Body of pancreas (tissue), 4 donors: ENCODE data around the gene MIF4GD. TPM values are rescaled to one million over a fixed set of nuclear protein-coding genes. Genes with fewer than 3 reads are reported as not detected.

Source experiments
- ATAC-seq: fragments of 150-250 bp; one replicate; pipeline ENCODE4 v1.9.1; 2016
- DNase-seq, 4 donors: peaks; one replicate each; pipeline ENCODE4 v3.0.0-alpha.2; 2019
- H3K27ac ChIP-seq, 4 donors: fragments of 200-600 bp; sonication (generic); 1 replicate in 3 of 4; 2 replicates in 1 of 4; pipeline versions ENCODE4 v1.5.1 to v1.6.1; 2016 to 2019; ENCODE audit warnings: mild to moderate bottlenecking in 1 of 4, mixed read lengths in 1 of 4, moderate library complexity in 1 of 4
- H3K27me3 ChIP-seq, 2 donors: fragments of 200-600 bp; sonication (generic); one replicate each; pipeline ENCODE4 v1.6.0; 2016; ENCODE audit warnings: mild to moderate bottlenecking in 1 of 2
- H3K36me3 ChIP-seq, 2 donors: fragments of 200-600 bp; sonication (generic); replicated peaks in 1 of 2; 2 replicates each; pipeline ENCODE4 v1.5.1; 2016; ENCODE audit warnings: low read depth in 2 of 2; ENCODE audit not compliant: insufficient read depth in 1 of 2
- H3K4me1 ChIP-seq: fragments of 200-600 bp; sonication (generic); one replicate; pipeline ENCODE4 v1.6.0; 2016
- H3K4me3 ChIP-seq, 2 donors: fragments of 200-600 bp; sonication (generic); 1 replicate in 1 of 2; 2 replicates in 1 of 2; pipeline ENCODE4 v1.5.1; 2016 to 2019
- H3K9me3 ChIP-seq, 3 donors: fragments of 200-600 bp; sonication (generic); 1 replicate in 2 of 3; 2 replicates in 1 of 3; pipeline ENCODE4 v1.5.1; 2016
- CTCF ChIP-seq, 7 experiments: fragments of 450-650 bp in 4 of 7; fragments of 200-600 bp in 3 of 7; sonication (generic) in 3 of 7; IDR thresholded peaks; one replicate each; pipeline ENCODE4 v1.5.1; 2016 to 2019; ENCODE audit warnings: antibody characterized with exemption in 7 of 7
- POLR2A ChIP-seq, 3 donors: fragments of 450-650 bp; IDR thresholded peaks; one replicate each; pipeline ENCODE4 v1.6.1; 2016; ENCODE audit warnings: antibody characterized with exemption in 3 of 3, mild to moderate bottlenecking in 2 of 3
- WGBS, 2 donors: methylation state at CpG; one replicate each; pipeline ENCODE4 v1.1.5; 2017; 5-methylcytosine and 5-hydroxymethylcytosine counted together
- intact Hi-C: fragments of 100-400 bp; cut with DNase I; formaldehyde crosslinking; loops from one replicate; pipeline ENCODE4 v1.15.1; 2023
- total RNA-seq, 2 donors: library from RNA; depleted of rRNA; stranded (reverse); fragments of >200 nt; gene quantifications; one replicate each; pipeline ENCODE4 v1.1.0, GENCODE V29; 2016

Gene MIF4GD
- total RNA-seq, 2 donors from 2014 or later = 20.5 to 26.4 TPM

- DNase-seq = peak; percentile 33 to 64 (median 62)
- peak; percentile 75 for ATAC-seq
- WGBS, 2 donors = 45 to 46% methylated on average over 19 of the region's 20 CpGs
These were observed 38.0 kb upstream of the MIF4GD start for GRCh38 chr17:75308732-75309629.

GRCh38 chr17:75307957-75308731 is 37.1 kb upstream of the MIF4GD start:
- H3K27ac ChIP-seq = peak overlapping the region in 1 of 4 donors; percentile 71
- no peaks in the 10 kb centered on the region for H3K27me3 ChIP-seq
- WGBS, 2 donors = 64 to 71% methylated on average over 12 to 13 of the region's 13 CpGs

More at GRCh38 chr17:75308732-75309629, 38.0 kb upstream of the MIF4GD start:
- H3K9me3 ChIP-seq = no peaks in the 10 kb centered on the region
- no peaks in the 10 kb centered on the region for H3K36me3 ChIP-seq
- intact Hi-C loops = no loop called here
- no peak overlapping the region for H3K4me3 ChIP-seq
- H3K27me3 ChIP-seq = no peaks in the 10 kb centered on the region
- H3K27ac ChIP-seq = peak overlapping the region in 3 of 4 donors; percentile 51 to 71 (median 56)
- peaks cover 19% of the 10 kb centered on the region for H3K4me1 ChIP-seq
- no peak for TF ChIP-seq CTCF (IDR thresholded peaks at IDR 0.05)
- TF ChIP-seq POLR2A (IDR thresholded peaks at IDR 0.05) = peak in 2 of 3 donors; percentile 19 to 35

GRCh38 chr17:75301502-75302206 is 30.6 kb upstream of the MIF4GD start:
- no peaks in the 10 kb centered on the region for H3K27me3 ChIP-seq
- H3K36me3 ChIP-seq = no peaks in the 10 kb centered on the region
- intact Hi-C loops = no loop called here
- no peak for TF ChIP-seq CTCF (IDR thresholded peaks at IDR 0.05)
- DNase-seq = peak in 1 of 4 donors; percentile 38
- H3K27ac ChIP-seq = no peak overlapping the region
- no peaks in the 10 kb centered on the region for H3K4me1 ChIP-seq
- H3K4me3 ChIP-seq = no peak overlapping the region
- no peak for ATAC-seq
- 73 to 78% methylated on average over 15 to 17 of the region's 17 CpGs for WGBS, 2 donors
- no peaks in the 10 kb centered on the region for H3K9me3 ChIP-seq

More at GRCh38 chr17:75307957-75308731, 37.1 kb upstream of the MIF4GD start:
- H3K4me3 ChIP-seq = no peak overlapping the region
- DNase-seq = no peak
- intact Hi-C loops = no loop called here
- no peaks in the 10 kb centered on the region for H3K36me3 ChIP-seq
- no peaks in the 10 kb centered on the region for H3K9me3 ChIP-seq
- H3K4me1 ChIP-seq = peaks cover 19% of the 10 kb centered on the region
- no peak for ATAC-seq
- no peak for TF ChIP-seq CTCF (IDR thresholded peaks at IDR 0.05)
- no peak for TF ChIP-seq POLR2A (IDR thresholded peaks at IDR 0.05)

GRCh38 chr17:75301049-75301448 is 30.0 kb upstream of the MIF4GD start:
- intact Hi-C loops = no loop called here
- Histone ChIP-seq H3K36me3 (no peaks in the 10 kb centered on the region), H3K9me3 (no peaks in the 10 kb centered on the region), H3K27ac (no peak overlapping the region), H3K4me1 (no peaks in the 10 kb centered on the region), H3K4me3 (no peak overlapping the region), H3K27me3 (no peaks in the 10 kb centered on the region)
- DNase-seq (peak in 1 of 4 donors; percentile 27), ATAC-seq (no peak)
- WGBS, 2 donors = 61 to 67% methylated on average over 9 of the region's 9 CpGs
- TF ChIP-seq POLR2A (IDR thresholded peaks at IDR 0.05) (no peak), CTCF (IDR thresholded peaks at IDR 0.05) (no peak)
